Endothelial cell of umbilical vein (primary cell): ENCODE data around the gene WDFY3.

Source experiments
- CTCF ChIP-seq, 2 donors: IDR thresholded peaks; 1 replicate in 1 of 2; 2 replicates in 1 of 2; pipeline ENCODE4 v1.5.1; 2011; ENCODE audit warnings: low read length in 2 of 2, mild to moderate bottlenecking in 2 of 2, moderate library complexity in 2 of 2, control low read depth in 1 of 2, inconsistent platforms in 1 of 2, low read depth in 1 of 2; ENCODE audit not compliant: insufficient read depth in 1 of 2; ENCODE audit errors: extremely low read depth in 1 of 2
- EZH2 ChIP-seq: IDR thresholded peaks from 2 replicates; pipeline ENCODE4 v1.6.1; 2012; ENCODE audit warnings: borderline replicate concordance, low read depth, mild to moderate bottlenecking, moderate library complexity, low read length, inconsistent platforms; ENCODE audit not compliant: severe bottlenecking
- FOS ChIP-seq: IDR thresholded peaks from 2 replicates; pipeline ENCODE4 v1.6.1; 2011; ENCODE audit warnings: mild to moderate bottlenecking, low read length, moderate library complexity, borderline replicate concordance; ENCODE audit not compliant: insufficient read depth
- POLR2A ChIP-seq: IDR thresholded peaks from 2 replicates; pipeline ENCODE4 v1.6.1; 2012; ENCODE audit warnings: low read depth, mild to moderate bottlenecking, control low read depth, low read length
- POLR2AphosphoS5 ChIP-seq: IDR thresholded peaks from 2 replicates; pipeline ENCODE4 v1.6.1; 2012; ENCODE audit warnings: low read depth, mild to moderate bottlenecking, control low read depth, low read length, moderate library complexity; ENCODE audit not compliant: insufficient read depth
- TF ChIP-seq, protein P1 (sequence below): IDR thresholded peaks from 2 replicates; pipeline ENCODE4 v1.6.1; 2011; ENCODE audit not compliant: insufficient read depth, insufficient read length

DNA sequence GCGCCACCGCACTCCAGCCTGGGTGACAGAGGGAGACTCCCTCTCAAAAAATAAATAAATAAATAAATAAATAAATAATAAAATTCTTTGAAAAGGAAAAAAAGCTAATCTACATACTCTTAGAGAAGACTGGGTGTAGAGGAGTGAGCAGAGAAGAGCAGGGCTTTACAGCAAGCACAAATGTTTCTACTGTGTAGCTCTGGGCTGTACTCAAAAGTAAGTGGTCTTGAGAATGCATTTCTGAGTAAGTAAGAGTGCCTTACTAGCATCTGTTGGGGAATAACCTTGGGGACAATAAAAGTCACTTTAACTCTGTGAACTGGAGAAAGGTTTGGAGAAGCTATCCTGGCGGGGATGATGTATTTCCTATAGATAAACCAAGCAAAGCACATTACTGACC is 185.8 kb downstream of the WDFY3 start:
- no peak for TF ChIP-seq CTCF (IDR thresholded peaks at IDR 0.05; ENCODE audit: extremely low read depth in 1 of 2, insufficient read depth in 1 of 2, low read depth in 1 of 2, low read length in 2 of 2)
- no peak for TF ChIP-seq EZH2
- no peak for TF ChIP-seq POLR2AphosphoS5
- TF ChIP-seq POLR2A: no peak
- TF ChIP-seq, protein P1, sequence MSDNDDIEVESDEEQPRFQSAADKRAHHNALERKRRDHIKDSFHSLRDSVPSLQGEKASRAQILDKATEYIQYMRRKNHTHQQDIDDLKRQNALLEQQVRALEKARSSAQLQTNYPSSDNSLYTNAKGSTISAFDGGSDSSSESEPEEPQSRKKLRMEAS: no peak
- TF ChIP-seq FOS: no peak
